Colonic mucosa (tissue), 4 donors: ENCODE data around the gene LCA5L. TPM values are rescaled to one million over a fixed set of nuclear protein-coding genes. Genes with fewer than 3 reads are reported as not detected.

Experiments used
- DNase-seq: peaks from one replicate; pipeline ENCODE4 v3.0.0-alpha.2; 2020
- H3K27ac ChIP-seq: fragments of 200-600 bp; one replicate; pipeline ENCODE4 v1.8.0; 2021
- H3K27me3 ChIP-seq: fragments of 200-600 bp; one replicate; pipeline ENCODE4 v1.8.0; 2021
- H3K36me3 ChIP-seq: fragments of 200-600 bp; one replicate; pipeline ENCODE4 v1.8.0; 2021
- H3K4me1 ChIP-seq: fragments of 200-600 bp; one replicate; pipeline ENCODE4 v1.8.0; 2021; ENCODE audit warnings: mild to moderate bottlenecking
- H3K4me3 ChIP-seq: fragments of 200-600 bp; one replicate; pipeline ENCODE4 v1.8.0; 2021
- H3K9ac ChIP-seq, 2 donors: one replicate each; pipeline ENCODE4 v1.7.0; 2013; ENCODE audit warnings: control low read depth in 2 of 2, low read depth in 2 of 2, low read length in 2 of 2
- H3K9me3 ChIP-seq: fragments of 200-600 bp; one replicate; pipeline ENCODE4 v1.8.0; 2021
- CTCF ChIP-seq: fragments of 200-600 bp; IDR thresholded peaks from one replicate; pipeline ENCODE4 v1.8.0; 2022; ENCODE audit warnings: antibody characterized with exemption, mild to moderate bottlenecking
- intact Hi-C: fragments of 100-400 bp; cut with DNase I; formaldehyde crosslinking; loops from one replicate; pipeline ENCODE4 v1.14.1; 2022
- total RNA-seq, 2 donors: library from RNA; stranded (reverse); fragmentation: NEBNext Ultra II Directional in 1 of 2; extraction: Animal tissue kit (Norgen Biotek cat#: 25700) in 1 of 2; gene quantifications; one replicate each; pipeline ENCODE4 v1.2.1, GENCODE V29; 2021
- donor health status: healthy.
- donor health status: DM: no; HTN: no; CAD: no.
- donor health status: DM: no; HTN: no; CAD: no.

Gene LCA5L
- total RNA-seq, 2 donors from 2014 or later = 0.64 to 0.98 TPM

GRCh38 chr21:39471598-39471997 is 26.0 kb upstream of the LCA5L start:
- Histone ChIP-seq H3K4me1 (no peaks in the 10 kb centered on the region), H3K4me3 (no peak overlapping the region), H3K27me3 (no peaks in the 10 kb centered on the region), H3K9me3 (no peaks in the 10 kb centered on the region), H3K9ac (no peak overlapping the region), H3K36me3 (no peaks in the 10 kb centered on the region), H3K27ac (no peak overlapping the region)
- DNase-seq = no peak
- intact Hi-C loops = no loop called here
- TF ChIP-seq CTCF = no peak

GRCh38 chr21:39468559-39468958 is 23.0 kb upstream of the LCA5L start:
- no peak overlapping the region for H3K27ac ChIP-seq
- intact Hi-C loops = no loop called here
- no peak for DNase-seq
- H3K9me3 ChIP-seq = no peaks in the 10 kb centered on the region
- H3K9ac ChIP-seq = no peak overlapping the region
- no peaks in the 10 kb centered on the region for H3K27me3 ChIP-seq
- no peaks in the 10 kb centered on the region for H3K4me1 ChIP-seq
- no peak overlapping the region for H3K4me3 ChIP-seq
- TF ChIP-seq CTCF = no peak
- no peaks in the 10 kb centered on the region for H3K36me3 ChIP-seq

DNA sequence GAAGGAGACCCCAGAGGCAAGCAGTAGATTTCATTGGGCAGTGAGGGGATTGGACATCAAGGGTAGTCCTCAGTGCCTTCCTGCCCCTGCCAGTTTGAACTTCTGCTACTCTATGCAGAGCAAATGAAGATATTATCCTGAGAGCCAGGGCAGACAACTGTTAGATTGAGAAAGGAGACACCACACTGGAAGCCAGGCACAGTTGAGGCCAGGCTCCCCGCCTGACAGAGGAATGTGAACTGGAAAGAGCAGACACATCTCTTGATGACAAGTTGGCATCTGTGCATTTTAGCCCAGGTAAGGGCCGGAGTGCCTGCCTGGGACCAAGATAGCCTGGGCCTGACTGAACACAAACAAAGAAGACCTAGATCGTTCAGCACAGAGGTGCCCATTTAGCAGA is 22.2 kb upstream of the LCA5L start:
- intact Hi-C loops = no loop called here
- Histone ChIP-seq H3K9me3 (no peaks in the 10 kb centered on the region), H3K27me3 (no peaks in the 10 kb centered on the region), H3K4me1 (no peaks in the 10 kb centered on the region), H3K9ac (no peak overlapping the region), H3K36me3 (no peaks in the 10 kb centered on the region), H3K27ac (no peak overlapping the region), H3K4me3 (no peak overlapping the region)
- no peak for TF ChIP-seq CTCF
- DNase-seq = no peak

DNA sequence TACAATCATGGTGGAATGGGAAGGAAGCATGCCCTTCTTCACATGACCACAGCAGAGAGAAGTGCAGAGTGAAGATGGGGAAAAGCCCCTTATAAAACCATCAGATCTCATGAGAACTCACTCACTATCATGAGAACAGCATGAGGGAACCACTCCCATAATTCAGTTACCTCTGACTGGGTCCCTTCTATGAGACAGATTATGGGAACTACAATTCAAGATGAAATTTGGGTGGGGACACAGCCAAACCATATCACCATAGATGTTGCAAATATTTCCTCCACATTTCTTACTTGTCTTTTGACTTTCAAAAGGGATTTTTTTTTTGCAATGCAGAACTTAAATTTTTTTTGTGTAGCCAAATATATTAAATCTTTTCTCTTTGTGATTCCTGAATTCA is 21.0 kb upstream of the LCA5L start:
- DNase-seq = no peak

DNA sequence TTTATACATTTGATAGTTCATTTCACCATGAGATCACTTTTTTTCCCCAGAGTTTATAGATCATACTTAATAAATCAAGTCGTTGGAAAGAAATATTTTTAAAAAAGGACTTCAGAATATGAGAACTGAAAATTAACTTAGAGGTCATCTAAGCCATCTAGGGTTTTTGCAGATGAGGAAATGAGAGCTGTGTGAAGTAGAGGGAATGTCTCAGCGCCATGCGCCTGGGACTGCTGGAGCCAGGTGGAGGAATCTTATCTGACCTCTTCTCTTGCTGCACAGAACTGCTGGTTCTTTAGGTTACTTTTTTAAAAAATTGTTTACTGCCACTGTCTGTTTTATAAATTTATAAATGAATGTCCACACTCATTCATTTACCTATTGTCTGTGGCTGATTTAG is 17.7 kb upstream of the LCA5L start:
- Histone ChIP-seq H3K4me1 (no peaks in the 10 kb centered on the region), H3K4me3 (no peak overlapping the region), H3K36me3 (no peaks in the 10 kb centered on the region), H3K27me3 (no peaks in the 10 kb centered on the region), H3K27ac (no peak overlapping the region), H3K9ac (no peak overlapping the region), H3K9me3 (no peaks in the 10 kb centered on the region)
- no peak for DNase-seq
- intact Hi-C loops = no loop called here
- TF ChIP-seq CTCF = no peak

More for the DNA sequence above, 21.0 kb upstream of the LCA5L start:
- no peak overlapping the region for H3K9ac ChIP-seq
- H3K4me1 ChIP-seq = no peaks in the 10 kb centered on the region
- H3K4me3 ChIP-seq = no peak overlapping the region
- no peaks in the 10 kb centered on the region for H3K27me3 ChIP-seq
- H3K9me3 ChIP-seq = no peaks in the 10 kb centered on the region
- no peak for TF ChIP-seq CTCF
- H3K27ac ChIP-seq = no peak overlapping the region
- no peaks in the 10 kb centered on the region for H3K36me3 ChIP-seq
- intact Hi-C loops = no loop called here

GRCh38 chr21:39461419-39461818 is 15.8 kb upstream of the LCA5L start:
- no peaks in the 10 kb centered on the region for H3K4me1 ChIP-seq
- no peak for TF ChIP-seq CTCF
- H3K4me3 ChIP-seq = no peak overlapping the region
- no peaks in the 10 kb centered on the region for H3K9me3 ChIP-seq
- H3K9ac ChIP-seq = no peak overlapping the region
- intact Hi-C loops = no loop called here
- no peaks in the 10 kb centered on the region for H3K27me3 ChIP-seq
- no peaks in the 10 kb centered on the region for H3K36me3 ChIP-seq
- no peak overlapping the region for H3K27ac ChIP-seq
- DNase-seq = no peak
